Neural crest cell (in vitro differentiated cells): ENCODE results near the gene KANK2. TPM values are rescaled to one million over a fixed set of nuclear protein-coding genes. Genes with fewer than 3 reads are reported as not detected.
A peak's percentile ranks its signal among the peaks of the same experiment; 100 is the strongest.

Experiments
- DNase-seq: peaks from one replicate; pipeline ENCODE4 v3.0.0; 2021; ENCODE audit warnings: low read depth, mixed read lengths, low spot score
- H3K27ac Mint-ChIP-seq: one replicate; pipeline ENCODE4 v1.8.0; 2021; ENCODE audit warnings: mild to moderate bottlenecking, mixed read lengths; ENCODE audit not compliant: unreplicated experiment
- H3K27me3 Mint-ChIP-seq: 2 replicates; pipeline ENCODE4 v1.8.0; 2021; ENCODE audit warnings: low read depth, mild to moderate bottlenecking, mixed read lengths
- H3K36me3 Mint-ChIP-seq: 2 replicates; pipeline ENCODE4 v1.8.0; 2021; ENCODE audit warnings: low read depth, mild to moderate bottlenecking, mixed read lengths
- H3K4me1 Mint-ChIP-seq: 2 replicates; pipeline ENCODE4 v1.8.0; 2021; ENCODE audit warnings: mixed read lengths
- H3K4me3 Mint-ChIP-seq: one replicate; pipeline ENCODE4 v1.8.0; 2021; ENCODE audit warnings: mild to moderate bottlenecking, mixed read lengths
- H3K9me3 Mint-ChIP-seq: 2 replicates; pipeline ENCODE4 v1.8.0; 2021; ENCODE audit warnings: mixed read lengths
- total RNA-seq: library from RNA; stranded (reverse); gene quantifications from 2 replicates; pipeline ENCODE4 v1.2.1, GENCODE V29; 2021
- TF ChIP-seq, protein P1 (sequence below): fragments of 200-600 bp; sonication (generic); conservative IDR thresholded peaks from 2 replicates; pipeline ENCODE4 v1.5.0; 2021; ENCODE audit warnings: antibody characterized with exemption, mild to moderate bottlenecking

The KANK2 gene
- total RNA-seq, 1 donor from 2014 or later, result 32.1 TPM

- Mint-ChIP-seq H3K27me3 (no peaks in the 10 kb centered on the region), H3K4me3 (no peak overlapping the region), H3K36me3 (peaks cover 32% of the 10 kb centered on the region), H3K27ac (no peak overlapping the region), H3K9me3 (peaks cover 19% of the 10 kb centered on the region), H3K4me1 (no peaks in the 10 kb centered on the region)
- TF ChIP-seq, protein P1, sequence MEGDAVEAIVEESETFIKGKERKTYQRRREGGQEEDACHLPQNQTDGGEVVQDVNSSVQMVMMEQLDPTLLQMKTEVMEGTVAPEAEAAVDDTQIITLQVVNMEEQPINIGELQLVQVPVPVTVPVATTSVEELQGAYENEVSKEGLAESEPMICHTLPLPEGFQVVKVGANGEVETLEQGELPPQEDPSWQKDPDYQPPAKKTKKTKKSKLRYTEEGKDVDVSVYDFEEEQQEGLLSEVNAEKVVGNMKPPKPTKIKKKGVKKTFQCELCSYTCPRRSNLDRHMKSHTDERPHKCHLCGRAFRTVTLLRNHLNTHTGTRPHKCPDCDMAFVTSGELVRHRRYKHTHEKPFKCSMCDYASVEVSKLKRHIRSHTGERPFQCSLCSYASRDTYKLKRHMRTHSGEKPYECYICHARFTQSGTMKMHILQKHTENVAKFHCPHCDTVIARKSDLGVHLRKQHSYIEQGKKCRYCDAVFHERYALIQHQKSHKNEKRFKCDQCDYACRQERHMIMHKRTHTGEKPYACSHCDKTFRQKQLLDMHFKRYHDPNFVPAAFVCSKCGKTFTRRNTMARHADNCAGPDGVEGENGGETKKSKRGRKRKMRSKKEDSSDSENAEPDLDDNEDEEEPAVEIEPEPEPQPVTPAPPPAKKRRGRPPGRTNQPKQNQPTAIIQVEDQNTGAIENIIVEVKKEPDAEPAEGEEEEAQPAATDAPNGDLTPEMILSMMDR, result no peak
- no peak for DNase-seq
Measured at GRCh38 chr19:11224429-11224828, 27.1 kb upstream of the KANK2 start.

DNA sequence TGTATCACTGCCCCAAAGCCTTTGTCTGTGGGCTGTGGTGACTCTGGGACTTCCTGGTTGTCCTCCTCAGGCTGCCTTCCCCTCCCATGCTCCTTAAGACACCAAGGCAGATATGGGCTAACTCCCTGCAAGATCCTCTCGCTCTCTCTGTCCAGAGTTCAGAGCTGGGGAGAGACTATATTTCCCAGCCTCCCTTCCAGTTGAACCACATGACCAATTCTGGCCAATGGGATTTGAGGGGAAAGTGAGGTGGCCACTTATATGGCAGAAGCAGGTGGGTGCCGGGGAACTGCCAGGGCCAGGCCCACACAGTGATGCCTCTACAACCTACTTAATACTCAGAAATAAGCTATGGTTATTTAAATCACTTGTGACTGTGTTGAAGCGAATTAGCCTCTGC lies 25.9 kb upstream of the KANK2 start:
- Mint-ChIP-seq H3K36me3 (peaks cover 32% of the 10 kb centered on the region), H3K4me3 (no peak overlapping the region), H3K4me1 (no peaks in the 10 kb centered on the region), H3K27ac (no peak overlapping the region), H3K27me3 (no peaks in the 10 kb centered on the region), H3K9me3 (peaks cover 19% of the 10 kb centered on the region)
- TF ChIP-seq, protein P1, result no peak
- no peak for DNase-seq

GRCh38 chr19:11221082-11221598 lies 23.8 kb upstream of the KANK2 start:
- no peak for DNase-seq
- no peak overlapping the region for H3K27ac Mint-ChIP-seq
- H3K36me3 Mint-ChIP-seq, result peaks cover 31% of the 10 kb centered on the region
- TF ChIP-seq, protein P1, result no peak
- H3K4me3 Mint-ChIP-seq, result no peak overlapping the region
- H3K27me3 Mint-ChIP-seq, result no peaks in the 10 kb centered on the region
- H3K4me1 Mint-ChIP-seq, result no peaks in the 10 kb centered on the region
- H3K9me3 Mint-ChIP-seq, result peaks cover 17% of the 10 kb centered on the region

DNA sequence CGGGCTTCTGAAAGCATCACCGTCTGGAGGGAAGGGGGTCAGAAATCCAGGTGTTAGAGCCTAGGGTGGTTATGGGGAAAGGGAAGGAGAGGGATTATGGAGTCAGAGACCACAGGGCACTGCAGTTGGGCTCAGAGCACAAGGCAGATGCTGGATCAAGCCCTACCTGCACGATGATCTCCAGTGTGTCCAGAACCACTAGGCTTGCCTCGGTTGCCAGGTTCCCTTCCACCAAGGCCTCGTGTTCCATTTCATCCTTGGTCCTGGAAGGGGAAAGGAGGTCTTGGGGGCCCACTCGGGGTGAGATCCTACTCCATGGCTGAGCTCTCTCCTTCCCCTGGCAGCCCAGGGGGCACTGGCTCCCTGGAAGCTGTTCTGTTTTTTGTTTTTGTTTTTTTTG lies 17.0 kb upstream of the KANK2 start:
- TF ChIP-seq, protein P1, result no peak
- Mint-ChIP-seq H3K27me3 (peaks cover 12% of the 10 kb centered on the region), H3K36me3 (peaks cover 20% of the 10 kb centered on the region), H3K4me1 (peaks cover 7% of the 10 kb centered on the region), H3K9me3 (peaks cover 7% of the 10 kb centered on the region), H3K27ac (no peak overlapping the region), H3K4me3 (no peak overlapping the region)
- no peak for DNase-seq

- no peak for DNase-seq
- Mint-ChIP-seq H3K36me3 (peaks cover 17% of the 10 kb centered on the region), H3K4me3 (peak overlapping the region; percentile 68), H3K27ac (no peak overlapping the region), H3K4me1 (peaks cover 7% of the 10 kb centered on the region), H3K27me3 (peaks cover 18% of the 10 kb centered on the region), H3K9me3 (peaks cover 7% of the 10 kb centered on the region)
- TF ChIP-seq, protein P1, result no peak
Measured at GRCh38 chr19:11210656-11210928, 13.2 kb upstream of the KANK2 start.
